Middle frontal gyrus (tissue), 1 donor: Measurements from ENCODE around the gene ZNF184.

Experiments used
- DNase-seq: peaks from one replicate; pipeline ENCODE4 v3.0.0-alpha.2; 2015; ENCODE audit warnings: low spot score; ENCODE audit errors: extremely low spot score

Gene ZNF184

DNA sequence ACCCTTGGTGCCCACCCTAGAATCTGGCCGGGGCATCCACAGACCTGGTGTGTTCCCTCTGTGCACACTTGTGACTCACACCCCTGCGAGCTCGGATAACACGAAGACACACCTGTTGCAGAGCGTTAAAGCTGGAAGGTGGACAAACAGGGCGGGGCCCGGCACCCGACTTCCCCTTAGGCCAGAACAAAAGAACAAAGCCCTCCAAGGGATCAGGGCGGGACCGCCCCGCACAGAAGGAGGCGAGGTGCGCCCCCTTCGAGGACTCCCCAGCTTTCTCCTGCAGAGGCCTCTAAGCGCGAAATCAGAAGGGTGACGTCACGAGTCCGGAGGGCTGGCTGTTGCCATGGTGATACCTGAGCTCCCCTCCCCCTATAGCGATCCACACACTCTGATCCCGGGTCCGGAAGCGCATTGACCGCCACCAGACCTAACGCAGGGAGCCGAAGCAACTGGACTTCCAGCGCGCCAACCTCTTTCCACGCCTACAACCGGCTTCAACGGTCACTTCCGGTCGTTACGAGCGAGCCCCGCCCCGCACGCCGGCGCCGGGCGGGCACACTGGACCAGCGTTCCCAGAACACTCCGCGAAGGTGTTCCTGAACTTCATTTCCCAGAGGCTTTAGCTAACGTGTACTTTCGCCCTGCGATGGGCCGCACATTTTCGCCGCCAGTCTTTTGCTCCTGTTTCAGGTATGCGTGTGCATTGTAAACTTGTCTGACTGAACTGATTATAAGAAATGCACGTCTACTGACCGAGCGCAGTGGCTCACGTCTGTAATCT, at the start of gene ZNF184:
Gene ZNF184 (minus strand): TSS at position 489 of the 784 bp plus-strand sequence. CDS start 811 bp downstream, outside the sequence.
- DNase-seq = peak; percentile 95

DNA sequence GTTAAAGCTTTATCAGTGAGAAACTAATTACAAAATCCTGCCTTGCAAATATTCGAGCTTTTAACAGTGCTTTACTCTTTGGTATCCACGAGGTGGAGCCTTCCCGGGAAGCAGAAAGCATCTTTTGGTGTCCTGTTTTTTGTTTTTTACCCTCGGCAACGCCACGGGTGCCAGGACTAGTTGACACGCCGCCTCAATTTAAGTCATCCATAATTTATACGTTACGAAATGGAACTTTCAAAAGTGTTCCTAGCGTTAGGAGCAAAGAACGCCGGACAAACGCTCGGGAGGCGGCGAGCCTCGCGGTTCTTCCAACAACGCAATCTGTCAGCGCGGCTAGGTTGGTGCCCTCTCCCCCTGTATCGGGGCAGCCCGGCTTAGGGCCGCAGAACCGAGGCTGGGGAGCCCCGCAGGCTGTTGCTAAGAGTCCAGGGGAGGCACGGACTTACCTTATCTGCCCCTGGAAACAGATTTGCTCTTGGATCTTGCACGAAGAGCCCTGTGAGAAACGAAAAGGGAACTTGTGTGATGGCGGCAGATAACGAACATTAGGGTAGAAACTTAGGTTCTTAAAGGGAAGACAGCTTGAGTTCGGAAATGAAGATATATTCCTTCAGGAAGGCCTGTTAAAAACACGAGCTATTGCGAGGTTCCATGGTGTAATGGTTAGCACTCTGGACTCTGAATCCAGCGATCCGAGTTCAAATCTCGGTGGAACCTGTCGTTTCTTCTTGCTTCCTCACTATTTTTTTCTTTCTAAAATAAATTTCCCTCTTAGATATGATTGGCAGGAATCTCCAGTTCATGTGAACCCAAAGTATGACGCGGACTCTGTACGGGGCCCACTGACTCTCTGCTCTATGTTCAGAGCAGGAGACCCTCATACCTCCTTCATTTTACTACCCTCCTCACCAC, 46.2 kb upstream of the ZNF184 start:
- DNase-seq = peak; percentile 80

DNA sequence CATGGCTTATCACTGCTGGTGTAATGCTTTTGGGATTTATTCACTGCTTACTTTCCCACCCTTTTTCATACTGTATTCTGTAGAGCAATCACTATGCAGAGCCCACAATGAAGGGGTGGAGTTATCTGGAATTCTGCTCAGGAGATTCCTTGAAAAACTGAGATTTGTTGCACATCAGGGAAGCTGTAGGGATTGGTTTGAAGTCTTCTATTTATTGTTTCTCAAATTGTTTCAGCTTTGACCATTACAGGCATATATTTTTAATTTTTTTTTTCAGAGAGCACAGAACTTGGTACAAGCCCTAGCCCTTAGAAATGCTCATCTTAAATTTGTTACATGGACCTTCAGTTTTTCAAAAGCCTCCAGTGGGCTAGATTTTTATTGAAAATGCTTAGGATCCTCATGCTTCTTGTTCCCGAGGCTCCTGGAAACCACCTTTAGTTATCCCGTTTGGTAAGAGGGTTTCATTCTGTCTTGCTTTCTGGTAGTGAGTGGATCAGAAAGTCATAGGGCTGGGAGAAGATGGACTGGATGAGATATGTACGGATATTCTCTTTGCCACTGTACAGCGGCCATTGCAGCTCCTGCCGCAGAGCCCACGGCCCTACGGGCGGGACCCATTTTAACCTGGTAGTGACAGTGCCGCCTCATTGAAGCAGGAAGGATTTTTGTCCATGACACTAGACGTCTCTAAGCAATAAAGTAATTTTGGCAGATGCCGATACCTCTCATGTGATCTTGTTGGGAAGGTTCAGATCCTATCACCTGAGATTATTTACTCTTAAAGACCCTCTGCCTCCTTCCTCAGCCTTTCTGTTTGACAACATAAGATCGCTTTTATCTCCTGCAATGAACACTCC, 45.3 kb upstream of the ZNF184 start:
- DNase-seq = no peak

DNA sequence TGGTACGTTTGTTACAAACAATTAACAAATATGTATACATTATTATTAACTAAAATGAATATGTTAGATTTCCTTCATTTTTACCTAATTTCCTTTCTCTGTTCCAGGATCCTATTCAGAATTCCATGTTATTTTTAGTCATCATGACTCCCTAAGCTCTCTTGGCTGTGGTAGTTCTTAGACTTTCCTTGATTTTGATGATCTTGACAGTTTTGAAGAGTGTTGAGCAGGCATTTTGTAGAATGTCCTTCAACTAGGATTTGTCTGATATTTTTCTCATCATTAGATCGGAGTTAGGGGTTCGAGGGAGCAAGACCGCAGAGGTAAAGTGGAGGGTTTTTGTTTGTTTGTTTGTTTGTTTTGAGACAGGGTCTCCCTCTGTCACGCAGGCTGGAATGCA, 44.3 kb upstream of the ZNF184 start:
- DNase-seq = no peak

DNA sequence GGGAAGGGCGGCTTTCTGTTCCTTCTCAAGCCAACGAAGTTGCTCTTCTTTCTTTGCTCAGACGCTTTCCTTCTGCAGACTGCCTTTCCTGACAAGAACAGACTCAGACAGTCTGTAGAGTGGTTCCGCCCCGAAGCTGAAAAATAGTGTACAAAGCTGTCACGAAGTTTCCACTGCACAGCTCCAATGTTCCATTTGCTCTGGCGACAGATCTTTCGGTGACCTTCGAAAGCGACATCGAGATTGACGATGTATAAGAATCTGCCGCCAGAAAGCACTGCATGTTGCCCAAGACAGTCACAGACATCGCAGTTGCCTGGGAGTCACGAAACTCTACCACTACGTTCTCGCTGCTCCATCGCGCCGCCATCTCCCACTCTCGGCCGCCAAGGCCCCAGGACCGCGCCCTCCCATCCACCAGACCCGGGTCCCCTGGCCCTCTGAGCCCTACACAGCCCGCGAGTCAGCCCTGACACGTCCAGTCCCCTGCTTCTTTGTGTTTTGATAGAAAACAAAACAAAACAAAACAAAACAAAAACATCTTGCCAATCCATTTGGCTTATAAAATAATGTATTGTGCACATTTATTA, 42.1 kb upstream of the ZNF184 start:
- no peak for DNase-seq

DNA sequence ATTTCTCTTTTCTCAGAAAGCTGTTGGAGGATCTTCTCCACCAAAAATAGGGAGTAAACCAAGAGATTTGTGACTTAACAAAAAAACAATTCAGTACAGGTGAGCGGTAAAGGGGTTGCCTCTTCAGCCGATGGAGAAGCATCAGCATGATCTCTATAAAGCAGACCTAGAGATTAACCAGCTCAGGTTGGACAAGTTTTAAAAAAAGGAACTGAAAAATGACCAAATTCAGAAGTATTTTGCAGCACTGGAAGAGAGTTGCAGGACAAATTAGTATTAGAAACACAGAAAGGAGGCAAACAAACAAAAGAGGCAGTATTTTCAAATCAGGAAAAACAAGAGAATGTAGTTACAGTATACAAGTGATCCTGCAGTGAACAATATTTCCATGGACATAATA, 39.6 kb upstream of the ZNF184 start:
- DNase-seq = no peak

DNA sequence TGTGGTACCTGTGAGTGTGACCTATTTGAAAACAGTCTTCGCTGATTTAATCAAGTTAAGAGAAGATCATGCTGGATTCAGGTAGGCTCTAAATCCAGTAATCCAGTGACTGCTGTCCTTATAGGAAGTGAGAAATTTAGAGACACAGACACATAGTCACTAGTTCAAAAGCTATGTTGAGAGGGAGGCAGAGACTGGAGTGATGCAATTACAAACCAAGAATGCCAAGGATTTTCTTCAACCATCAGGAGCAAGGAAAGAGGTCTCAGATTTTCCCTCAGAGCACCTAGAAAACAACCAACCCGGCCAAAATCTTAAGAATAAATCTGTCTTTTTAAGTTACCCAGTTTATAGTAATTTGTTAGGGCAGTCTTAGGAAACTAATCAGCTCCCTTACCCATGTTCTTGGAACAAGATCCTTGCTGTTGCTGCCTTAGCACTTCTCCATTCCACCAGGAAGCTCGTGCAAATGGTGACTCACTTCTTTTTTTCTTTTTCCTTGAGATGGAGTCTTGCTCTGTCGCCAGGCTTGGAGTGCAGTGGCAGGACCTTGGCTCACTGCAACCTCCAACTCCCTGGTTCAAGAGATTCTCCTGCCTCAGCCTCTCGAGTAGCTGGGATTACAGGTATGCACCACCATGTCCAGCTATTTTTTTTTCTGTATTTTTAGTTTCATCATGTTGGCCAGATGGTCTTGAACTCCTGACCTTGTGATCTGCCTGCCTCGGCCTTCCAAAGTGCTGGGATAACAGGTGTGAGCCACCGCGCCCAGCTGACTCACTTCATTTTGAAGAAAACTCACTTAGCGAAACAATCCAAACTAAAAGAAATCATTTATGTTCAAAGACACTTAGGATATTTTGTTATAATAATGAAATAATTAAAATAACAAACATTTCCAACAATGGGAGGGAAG, 34.4 kb upstream of the ZNF184 start:
- DNase-seq = no peak

DNA sequence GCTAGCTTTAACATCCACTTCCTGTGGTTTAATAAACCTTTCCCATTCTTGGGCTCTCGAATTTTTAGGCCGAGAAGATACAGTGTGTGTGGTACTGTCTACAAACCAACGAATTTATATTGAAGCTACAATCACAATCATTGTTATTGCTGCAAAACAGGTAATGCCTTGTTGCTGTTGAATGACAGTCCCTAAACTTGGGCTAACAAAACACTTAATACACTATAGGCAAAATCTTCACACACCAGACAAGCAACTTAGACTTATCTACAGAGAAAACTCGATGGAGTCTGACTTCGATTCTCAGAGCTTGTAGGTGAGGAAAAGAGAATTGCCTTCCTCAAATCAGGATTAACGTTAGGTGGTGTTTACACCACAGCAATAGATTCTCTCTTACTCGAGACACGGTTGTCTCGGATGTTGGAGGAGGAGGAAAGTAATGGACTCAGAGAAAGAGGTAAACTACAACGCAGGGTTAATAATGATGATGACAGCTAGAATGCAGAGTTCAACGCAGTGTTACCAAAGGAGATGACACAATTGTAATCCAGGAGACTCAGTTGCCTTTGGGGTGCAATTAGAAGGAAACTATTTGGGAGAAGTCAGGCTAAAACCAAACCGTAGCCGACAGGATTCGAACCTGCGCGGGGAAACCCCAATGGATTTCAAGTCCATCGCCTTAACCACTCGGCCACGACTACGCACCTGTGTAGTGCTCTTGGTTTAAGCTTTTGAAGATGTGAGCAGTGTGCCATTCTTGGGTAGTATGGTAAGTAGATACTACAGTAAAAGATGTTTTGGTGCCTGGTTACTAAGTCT, 32.5 kb upstream of the ZNF184 start:
- DNase-seq = no peak

DNA sequence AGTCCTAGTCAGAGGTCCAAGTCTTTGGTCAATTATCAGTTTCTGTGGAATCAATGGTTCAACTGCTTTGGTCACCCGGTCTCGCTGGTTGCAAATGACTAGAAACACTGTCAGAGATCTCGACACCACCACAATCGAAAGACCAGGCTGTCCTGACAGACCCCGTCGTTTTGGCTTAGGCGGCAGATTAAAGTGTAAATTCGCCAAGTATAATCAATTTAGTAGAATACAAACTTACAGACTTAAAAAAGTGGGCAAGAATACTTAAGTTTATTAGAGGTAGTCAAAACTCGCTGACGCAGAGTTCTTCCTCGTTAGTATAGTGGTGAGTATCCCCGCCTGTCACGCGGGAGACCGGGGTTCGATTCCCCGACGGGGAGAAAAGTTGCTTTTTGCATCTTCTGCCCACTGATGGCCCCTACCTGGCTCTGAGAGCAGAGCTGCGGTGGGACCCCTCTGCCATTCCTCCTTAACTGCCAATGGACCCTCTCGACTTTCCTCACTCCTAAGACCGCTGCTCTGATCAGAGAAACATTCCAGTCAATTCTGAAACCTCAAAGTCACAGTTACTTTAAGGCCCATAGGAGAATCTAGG, 30.6 kb upstream of the ZNF184 start:
- no peak for DNase-seq

DNA sequence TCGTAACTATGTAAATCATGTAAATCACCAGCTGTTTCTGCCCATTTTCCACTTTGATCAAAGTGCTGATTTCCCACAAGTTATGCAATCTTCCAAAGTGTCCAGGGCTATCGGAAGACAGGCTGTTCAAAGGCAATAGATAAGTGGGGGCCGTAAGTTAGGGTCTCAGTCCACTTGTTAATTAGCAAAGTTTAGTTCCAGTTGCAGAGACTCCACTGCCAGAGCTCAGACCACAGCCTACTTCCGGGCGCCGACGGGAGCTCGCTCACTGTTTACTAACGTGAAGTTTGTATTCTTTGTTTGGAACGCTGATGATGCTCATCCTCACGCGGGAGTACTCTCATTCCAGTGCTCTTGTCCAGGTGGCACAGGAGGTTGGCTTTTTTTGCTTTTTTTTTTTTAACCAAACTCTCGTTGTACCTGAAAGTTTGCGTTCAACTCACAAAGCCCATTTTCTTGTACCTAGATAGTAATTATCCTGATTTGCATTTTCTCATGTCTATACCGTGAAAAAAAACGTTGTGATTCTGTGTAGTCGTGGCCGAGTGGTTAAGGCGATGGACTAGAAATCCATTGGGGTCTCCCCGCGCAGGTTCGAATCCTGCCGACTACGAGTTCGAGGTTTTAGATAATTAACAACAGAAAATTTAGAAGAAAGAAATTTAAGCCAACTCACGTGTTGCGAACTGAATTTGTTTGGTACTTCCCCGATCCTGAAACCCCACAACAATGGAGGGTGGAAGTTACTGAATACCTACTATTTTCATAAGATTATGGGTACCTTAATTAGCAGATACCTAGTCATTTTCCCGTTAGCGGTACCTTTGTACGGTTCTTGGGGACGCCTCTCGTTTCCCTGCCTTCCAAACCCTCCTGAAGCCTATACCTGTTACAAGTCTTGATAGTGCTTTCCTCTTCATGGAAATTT, 29.9 kb upstream of the ZNF184 start:
- no peak for DNase-seq

DNA sequence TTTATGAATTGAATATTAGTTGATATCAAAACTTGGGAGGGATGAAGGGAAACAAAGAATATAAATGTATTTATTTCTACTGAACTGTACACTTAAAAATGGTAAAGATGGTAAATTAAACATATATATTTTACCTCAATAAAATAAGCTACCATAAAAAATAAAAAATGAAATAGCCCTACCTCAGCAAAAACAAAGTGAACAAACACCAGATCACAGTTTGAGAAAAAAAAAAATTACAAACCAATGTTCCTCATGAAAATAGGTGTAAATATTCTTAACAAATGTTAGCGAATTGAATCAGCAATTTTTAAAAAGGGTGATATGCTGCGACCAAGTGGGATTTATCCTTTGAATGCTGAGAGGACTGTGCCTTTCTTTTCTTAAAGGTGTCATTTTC, 28.3 kb upstream of the ZNF184 start:
- no peak for DNase-seq

DNA sequence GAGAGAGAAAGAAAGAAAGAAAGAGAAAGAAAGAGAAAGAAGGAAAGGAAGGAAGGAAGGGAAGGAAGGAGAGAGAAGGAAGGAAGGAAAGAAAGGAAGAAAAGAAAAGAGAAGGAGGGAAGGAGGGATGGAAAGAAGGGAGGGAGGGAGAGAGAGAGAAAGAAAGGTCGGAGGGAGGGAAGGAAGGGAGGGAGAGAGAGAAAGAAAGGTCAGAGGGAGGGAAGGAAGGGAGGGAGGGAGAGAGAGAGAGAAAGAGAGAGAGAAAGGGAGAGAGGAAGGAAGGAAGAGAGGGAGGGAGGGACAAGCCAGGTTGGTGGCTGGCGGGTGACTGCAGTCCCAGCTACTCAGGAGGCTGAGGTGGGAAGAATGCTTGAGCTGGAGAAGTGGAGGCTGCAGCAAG, 27.3 kb upstream of the ZNF184 start:
- no peak for DNase-seq

DNA sequence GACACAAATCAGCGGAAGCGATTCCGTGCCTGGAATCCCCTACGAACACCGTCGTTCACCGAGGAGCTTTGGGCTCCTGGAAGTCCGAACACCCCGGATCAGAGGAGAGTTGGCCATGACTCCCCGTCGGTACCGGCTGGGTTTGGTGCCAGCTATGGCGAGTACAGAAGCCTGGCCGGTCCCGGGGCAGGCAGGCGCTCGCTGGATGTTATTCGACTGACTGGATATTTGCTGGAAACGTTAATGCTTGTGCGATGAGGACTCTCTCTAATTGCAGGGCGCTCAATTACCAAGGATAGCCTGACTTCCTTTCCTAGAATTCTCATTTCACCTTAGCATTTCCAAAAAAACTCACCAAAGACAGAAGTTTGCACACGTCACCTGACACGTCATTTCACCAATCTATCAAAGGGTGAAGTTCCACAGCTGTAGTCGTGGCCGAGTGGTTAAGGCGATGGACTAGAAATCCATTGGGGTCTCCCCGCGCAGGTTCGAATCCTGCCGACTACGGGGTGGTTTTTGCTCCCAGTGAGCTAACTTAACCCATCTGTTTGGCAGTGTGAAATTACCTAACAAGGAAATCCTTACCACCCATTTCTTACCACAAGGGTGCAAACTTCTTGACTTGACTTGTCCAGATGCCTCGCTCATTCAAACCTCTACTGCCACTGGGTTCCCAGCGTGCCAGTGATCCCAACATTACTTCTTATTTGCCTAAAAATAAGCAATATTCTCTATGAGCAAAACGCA, 22.7 kb upstream of the ZNF184 start:
- no peak for DNase-seq

DNA sequence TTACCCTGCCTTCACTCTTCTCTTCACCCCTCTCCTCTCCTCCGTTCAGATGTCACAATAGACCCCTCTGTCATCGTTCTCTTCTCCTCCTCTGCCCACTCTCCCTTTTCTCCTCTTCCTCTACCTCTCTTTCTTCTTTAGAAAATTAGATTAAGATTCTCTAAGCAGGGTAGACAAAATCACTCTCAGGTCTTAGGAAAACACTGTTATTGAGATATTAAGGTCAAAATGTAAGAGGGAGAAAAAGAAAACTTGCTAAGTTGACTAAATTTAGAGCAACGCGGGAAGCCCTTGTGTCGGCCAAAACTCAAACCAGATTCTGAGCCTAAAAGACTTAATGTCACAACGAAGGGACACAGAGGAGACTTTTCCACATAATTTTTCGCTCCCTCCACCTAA, 22.1 kb upstream of the ZNF184 start:
- no peak for DNase-seq

DNA sequence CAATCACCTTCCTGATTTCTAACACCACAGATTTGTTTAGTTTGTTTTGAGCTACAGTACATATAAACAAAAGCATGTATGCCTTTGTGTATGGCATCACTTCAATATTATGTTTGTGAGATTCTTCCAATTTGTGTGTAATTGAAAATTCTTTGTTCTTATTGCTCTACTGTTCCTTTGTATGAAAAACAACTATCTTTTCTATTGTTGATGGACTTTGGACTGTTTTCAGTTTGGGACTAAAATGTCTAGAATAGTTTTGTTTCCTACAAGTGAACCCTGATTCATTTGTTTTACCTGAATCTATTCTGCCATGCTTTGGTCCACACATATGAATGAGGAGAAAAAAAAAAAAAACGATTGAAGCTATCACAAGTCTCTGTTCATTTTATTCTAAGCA, 21.2 kb upstream of the ZNF184 start:
- no peak for DNase-seq

DNA sequence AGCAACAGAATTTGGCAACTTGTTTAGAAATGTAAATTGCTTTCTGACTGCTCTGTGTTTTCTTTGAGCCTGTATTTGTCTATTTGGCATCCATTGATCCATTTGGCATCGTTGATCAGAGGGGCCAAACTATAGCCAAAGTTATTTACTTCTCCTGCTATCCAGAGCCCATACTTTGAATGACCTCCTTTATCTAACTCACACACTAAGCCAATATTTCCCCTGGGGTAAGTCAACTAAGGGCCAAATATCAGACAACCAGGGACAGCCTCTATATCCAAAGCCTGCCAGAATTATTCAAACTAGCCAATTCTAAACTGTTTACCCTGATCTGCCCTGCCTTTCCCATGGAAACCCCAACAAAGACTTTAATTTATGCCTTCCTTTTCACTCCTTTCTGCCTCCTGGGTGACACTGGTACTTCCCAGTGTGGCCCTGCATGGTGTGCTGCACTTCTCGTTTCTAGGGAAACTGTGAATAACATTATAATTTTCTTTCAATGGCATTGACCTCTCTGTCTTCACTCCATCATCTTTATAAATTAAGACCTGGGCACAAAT, 19.8 kb upstream of the ZNF184 start:
- DNase-seq = no peak
